SH-SY5Y (cell line): ENCODE data around the gene RPS27L.

Experiments
- GATA2 ChIP-seq: IDR thresholded peaks from 2 replicates; pipeline ENCODE4 v1.6.1; 2011; ENCODE audit warnings: mild to moderate bottlenecking, low read depth, low read length
- GATA3 ChIP-seq: IDR thresholded peaks from 2 replicates; pipeline ENCODE4 v1.6.1; 2011; ENCODE audit warnings: low read depth, mild to moderate bottlenecking, low read length, moderate library complexity

The RPS27L gene

GRCh38 chr15:63172851-63173451, 15.7 kb upstream of the RPS27L start:
- TF ChIP-seq GATA2 (no peak), GATA3 (no peak)

DNA sequence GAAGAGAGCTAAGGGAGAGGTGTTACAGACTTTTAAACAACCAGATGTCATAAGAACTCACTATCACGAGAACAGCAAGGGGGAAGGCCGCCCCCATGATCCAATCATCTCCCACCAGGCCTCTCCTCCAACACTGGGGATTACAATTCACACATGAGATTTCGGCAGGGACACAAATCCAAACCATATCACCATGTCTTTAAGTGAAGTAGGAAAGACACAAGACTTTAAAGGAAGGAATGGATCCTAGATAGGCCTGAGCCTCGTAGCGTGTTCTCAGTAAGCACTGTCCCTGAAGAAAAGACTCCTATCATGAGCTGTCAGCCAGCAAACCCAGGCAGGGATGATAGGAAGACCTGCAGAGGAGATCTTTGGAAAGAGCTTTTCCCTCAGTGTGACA, 15.1 kb upstream of the RPS27L start:
- no peak for TF ChIP-seq GATA3
- no peak for TF ChIP-seq GATA2

DNA sequence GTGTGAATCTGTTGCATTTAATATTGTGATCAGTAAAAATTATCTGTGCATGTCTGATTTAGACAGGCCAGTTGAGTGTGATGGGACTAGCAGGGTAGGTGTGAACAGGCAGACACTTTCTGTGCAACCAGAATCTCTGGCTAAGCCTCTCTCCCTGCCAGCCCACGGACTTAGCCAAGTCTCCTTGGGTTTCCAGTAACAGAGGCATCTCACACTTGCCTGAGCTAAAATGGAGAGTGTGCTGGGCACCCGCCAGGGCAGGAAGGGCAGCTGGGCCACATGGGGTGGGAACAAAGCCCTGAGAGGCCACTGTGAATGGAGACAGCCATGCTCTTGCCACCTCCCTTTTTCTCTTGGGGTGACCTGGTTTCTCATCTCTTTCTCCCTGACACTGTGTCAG, 12.5 kb upstream of the RPS27L start:
- TF ChIP-seq GATA3 (no peak), GATA2 (no peak)

DNA sequence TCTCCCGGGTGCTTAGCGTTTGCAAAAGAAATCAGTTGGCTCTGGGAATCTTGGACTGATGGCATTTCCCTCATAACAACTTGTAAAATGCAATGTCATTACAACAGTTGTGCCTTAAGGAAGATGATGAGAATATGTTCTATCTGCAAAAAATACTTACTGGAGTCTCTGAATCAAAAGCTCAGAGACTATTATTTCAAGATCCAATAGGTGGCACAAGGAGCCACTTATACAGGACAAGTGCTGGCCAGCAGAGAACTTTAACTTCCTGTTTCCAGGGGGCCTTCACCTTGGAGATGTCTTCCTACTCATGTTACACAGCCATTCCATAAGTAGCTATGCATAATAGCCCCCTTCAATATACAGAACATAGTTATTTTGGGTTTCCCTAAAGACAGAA, 8.9 kb upstream of the RPS27L start:
- TF ChIP-seq GATA2 = no peak
- TF ChIP-seq GATA3 = no peak

DNA sequence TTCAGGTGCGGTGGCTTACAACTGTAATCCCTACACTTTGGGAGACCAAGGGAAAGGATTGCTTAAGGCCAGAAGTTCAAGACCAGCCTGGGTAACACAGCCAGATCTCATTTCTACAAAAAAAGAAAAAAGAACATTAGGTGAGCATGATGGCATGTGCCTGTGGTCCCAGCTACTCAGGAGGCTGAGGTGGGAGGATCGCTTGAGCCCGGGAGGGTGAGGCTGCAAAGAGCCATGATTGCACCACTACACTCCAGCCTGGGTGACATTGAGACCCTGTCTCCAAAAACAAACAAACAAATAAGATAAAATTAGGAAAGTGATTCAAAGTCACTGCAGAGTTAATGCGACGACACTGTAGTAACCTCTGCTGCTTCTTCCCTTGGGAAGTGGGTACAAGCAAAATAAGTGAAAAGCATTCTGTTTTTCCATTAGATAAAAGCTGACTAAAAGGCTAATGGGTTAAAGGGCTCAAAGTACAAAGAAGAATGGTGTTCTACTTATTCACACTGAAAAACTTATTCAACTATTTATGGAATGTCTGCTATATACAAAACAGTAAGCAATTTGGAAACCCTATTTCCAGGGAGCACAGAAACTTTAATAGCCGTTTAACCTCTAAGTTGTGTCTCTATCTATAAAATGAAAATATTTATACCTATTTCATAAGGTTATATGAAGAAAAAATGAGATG, 8.0 kb upstream of the RPS27L start:
- TF ChIP-seq GATA3 (no peak), GATA2 (no peak)

- TF ChIP-seq GATA3 (no peak), GATA2 (no peak)
These were observed 5.9 kb upstream of the RPS27L start for GRCh38 chr15:63163217-63163616.

GRCh38 chr15:63160638-63161037, 3.4 kb upstream of the RPS27L start:
- TF ChIP-seq GATA2 = no peak
- no peak for TF ChIP-seq GATA3

- TF ChIP-seq GATA2 (no peak), GATA3 (no peak)
These were observed 684 bp upstream of the RPS27L start for GRCh38 chr15:63157891-63158431.

- TF ChIP-seq GATA3 (no peak), GATA2 (no peak)
These were observed 541 bp downstream of the RPS27L start for GRCh38 chr15:63156755-63157117.

- TF ChIP-seq GATA3 = no peak
- no peak for TF ChIP-seq GATA2
These were observed 1.1 kb downstream of the RPS27L start for GRCh38 chr15:63156086-63156710.

DNA sequence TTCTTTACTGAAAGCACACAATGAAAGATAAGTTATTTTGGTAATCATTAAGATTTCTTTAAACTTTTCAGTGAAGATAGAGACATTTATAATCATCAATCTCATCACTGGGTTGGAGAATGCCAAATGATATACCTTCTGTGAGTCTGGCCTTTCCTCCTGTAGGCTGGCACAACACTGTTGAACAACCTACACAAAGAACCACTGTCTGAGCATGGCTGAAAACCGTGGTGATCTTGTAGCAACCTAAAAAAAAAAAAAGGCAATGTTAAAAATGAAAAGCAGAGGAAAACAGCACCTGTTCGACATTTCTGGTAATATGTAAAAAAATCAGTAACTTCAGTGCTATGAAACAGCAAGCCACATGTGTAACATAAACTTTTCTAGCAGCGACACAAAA, 1.8 kb downstream of the RPS27L start:
- TF ChIP-seq GATA2 (no peak), GATA3 (no peak)

DNA sequence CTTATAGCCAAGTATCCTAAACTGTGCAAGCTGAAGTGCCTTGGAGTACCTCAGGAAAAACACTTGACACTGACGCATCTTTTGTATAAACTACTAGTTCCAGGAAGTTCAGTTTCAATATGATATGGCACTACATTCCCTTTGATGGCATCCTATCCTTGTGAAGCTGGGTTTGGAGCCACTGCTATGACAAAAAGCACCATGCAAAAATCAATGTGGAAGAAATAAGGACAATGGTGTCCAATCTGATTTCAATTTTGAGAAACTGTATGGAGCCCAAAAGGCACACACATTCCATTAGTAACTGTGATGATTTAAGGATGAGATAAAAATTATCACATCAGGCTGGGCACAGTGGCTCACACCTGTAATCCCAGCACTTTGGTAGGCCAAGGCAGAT, 5.6 kb downstream of the RPS27L start:
- TF ChIP-seq GATA3 (no peak), GATA2 (no peak)

DNA sequence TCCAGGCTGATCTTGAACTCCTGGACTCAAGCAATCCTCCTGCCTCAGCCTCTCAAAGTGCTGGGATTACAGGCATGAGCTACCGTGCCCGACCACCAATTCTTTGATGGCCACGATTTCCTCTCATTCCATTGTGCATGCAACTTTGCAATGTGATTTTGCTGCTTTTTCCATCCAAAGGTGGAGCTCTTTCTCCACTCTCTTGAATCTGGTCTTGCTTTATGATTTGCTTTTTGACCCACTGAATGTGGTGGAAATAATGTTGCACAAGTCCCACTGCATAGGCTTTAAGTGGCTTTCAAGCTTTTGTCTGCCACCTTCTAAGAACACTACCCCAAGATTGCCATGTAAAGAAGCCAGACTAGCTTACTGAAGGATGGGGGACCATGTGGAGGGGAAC, 10.6 kb downstream of the RPS27L start:
- TF ChIP-seq GATA3 (no peak), GATA2 (no peak)

- TF ChIP-seq GATA3 (no peak), GATA2 (no peak)
These were observed 11.9 kb downstream of the RPS27L start for GRCh38 chr15:63145426-63145825.

DNA sequence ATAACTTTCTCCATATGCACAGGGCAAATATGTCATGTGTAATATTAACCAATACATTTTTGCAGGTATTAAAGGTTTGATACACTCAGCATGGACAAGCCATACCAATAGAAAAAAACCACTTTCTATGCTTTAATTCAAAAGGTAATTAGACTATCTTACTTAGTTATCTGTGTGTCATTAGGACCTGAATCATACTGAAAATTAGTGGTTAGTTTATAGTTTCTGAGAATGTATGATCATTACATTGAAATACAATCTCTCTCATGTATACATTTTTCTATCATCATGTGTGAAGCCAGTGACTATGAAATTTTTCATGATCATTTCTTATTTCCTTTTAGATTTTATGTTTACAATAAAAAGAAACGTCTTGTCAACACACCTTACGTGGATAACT, 16.3 kb downstream of the RPS27L start:
- no peak for TF ChIP-seq GATA3
- no peak for TF ChIP-seq GATA2
